ENCODE measurements around the gene SIX5.

GRCh38 chr19:45758921-45759320, 10.1 kb downstream of the SIX5 start:
- no peak for TF ChIP-seq CTCF (IDR thresholded peaks at IDR 0.05)
- TF ChIP-seq POLR2A (IDR thresholded peaks at IDR 0.05) = no peak
- no peak for TF ChIP-seq POLR2AphosphoS5 (IDR thresholded peaks at IDR 0.05; ENCODE audit: insufficient read depth in 1 of 2, low read depth in 1 of 2)
